Measurements from ENCODE around the gene MARCHF10.
"Not testable (repeated sequence)": the region's sequence is repeated elsewhere in the genome, so short reads cannot be mapped to it uniquely, and the experiment has no call there.

MARCHF10 gene

DNA sequence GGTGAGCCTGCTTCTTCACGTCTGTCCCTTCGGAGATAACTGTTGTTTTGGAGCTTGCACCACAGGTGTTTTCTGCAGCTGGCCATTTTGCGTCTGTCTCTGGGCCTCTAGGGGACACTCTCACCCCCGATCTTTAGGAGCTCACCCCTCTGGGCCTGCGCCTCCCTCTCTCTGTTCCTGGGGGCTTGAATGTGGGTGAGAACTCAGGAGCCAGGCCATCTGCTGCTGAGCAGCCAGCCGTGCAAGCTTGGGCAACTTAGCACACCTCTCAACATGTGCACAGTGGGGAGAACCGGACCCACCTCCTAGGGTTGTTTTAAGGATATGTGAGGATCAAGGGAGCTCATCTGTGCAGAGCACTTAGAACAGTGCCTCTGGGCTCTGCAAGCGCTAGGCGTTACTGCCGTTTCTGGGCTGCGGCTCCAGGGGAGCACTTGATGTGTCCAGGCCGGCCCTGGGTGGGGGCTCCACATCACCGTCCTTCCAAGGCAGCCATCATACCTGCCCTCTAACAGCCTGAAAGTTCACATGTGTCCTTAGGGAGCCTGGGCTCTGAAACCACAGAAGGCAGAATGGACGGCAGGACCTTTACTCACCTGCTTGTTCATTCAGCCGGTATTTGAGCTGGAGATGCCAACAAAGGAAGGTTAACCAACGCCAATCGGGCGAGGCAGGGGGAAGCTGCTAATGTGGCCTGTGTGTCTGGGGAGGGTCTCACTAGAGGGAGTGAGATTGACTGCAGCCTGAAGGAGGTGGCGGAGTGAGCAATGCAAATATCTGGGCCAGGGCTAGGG, 114.3 kb downstream of the MARCHF10 start:
- H3K4me3 ChIP-seq (ENCODE audit: low read length), result no peak overlapping the region
- H3K27me3 ChIP-seq (ENCODE audit: control insufficient read depth, insufficient read depth, low read length), result no peaks in the 10 kb centered on the region
- H3K4me1 ChIP-seq (ENCODE audit: control insufficient read depth, insufficient read depth, low read length), result no peaks in the 10 kb centered on the region
- no peaks in the 10 kb centered on the region for H3K9me3 ChIP-seq (ENCODE audit: control insufficient read depth, low read length)
- no peaks in the 10 kb centered on the region for H3K36me3 ChIP-seq (ENCODE audit: control insufficient read depth, insufficient read depth, low read length)
- no peak overlapping the region for H3K9ac ChIP-seq (ENCODE audit: low read length)

DNA sequence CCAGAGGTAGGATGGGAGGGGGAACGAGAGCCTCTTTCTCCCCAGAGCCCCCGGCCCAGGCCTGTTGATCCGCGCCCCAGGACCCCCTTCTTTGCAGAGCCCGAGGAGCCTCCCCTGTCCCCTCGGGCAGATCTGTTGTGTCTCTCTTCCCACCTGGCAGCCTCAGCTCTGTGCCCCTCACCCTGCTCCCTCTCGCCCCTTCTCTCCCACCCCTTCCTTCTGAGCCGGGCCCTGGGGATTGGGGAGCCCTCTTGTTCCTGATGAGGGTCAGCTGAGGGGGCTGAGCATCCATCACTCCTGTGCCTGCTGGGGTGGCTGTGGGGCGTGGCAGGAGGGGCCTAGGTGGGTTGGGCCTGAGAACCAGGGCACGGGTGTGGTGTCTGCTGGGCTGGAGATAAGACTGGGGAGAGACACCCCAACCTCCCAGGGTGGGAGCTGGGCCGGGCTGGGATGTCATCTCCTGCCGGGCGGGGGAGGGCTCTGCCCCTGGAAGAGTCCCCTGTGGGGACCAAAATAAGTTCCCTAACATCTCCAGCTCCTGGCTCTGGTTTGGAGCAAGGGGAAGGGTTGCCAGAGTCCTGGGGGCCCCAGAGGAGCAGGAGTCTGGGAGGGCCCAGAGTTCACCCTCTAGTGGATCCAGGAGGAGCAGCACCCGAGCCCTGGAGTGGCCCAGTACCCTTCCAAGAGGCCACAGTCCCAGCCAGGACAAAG, 115.2 kb downstream of the MARCHF10 start:
- Histone ChIP-seq H3K4me3 (ENCODE audit: low read length) (no peak overlapping the region), H3K4me1 (ENCODE audit: control insufficient read depth, insufficient read depth, low read length) (no peaks in the 10 kb centered on the region), H3K36me3 (ENCODE audit: control insufficient read depth, insufficient read depth, low read length) (no peaks in the 10 kb centered on the region), H3K27me3 (ENCODE audit: control insufficient read depth, insufficient read depth, low read length) (no peaks in the 10 kb centered on the region), H3K9me3 (ENCODE audit: control insufficient read depth, low read length) (no peaks in the 10 kb centered on the region), H3K9ac (ENCODE audit: low read length) (no peak overlapping the region)

DNA sequence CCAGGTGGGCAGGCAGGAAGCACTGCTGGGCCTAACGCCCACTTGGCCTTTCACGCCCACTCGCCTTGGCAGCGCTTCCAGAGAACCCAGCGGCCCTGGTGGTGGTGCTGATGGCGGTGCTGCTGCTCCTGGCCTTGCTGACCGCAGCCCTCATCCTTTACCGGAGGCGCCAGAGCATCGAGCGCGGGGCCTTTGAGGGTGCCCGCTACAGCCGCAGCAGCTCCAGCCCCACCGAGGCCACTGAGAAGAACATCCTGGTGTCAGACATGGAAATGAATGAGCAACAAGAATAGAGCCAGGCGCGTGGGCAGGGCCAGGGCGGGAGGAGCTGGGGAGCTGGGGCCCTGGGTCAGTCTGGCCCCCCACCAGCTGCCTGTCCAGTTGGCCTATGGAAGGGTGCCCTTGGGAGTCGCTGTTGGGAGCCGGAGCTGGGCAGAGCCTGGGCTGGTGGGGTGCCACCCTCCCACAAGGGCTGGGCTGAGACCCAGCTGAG, 115.9 kb downstream of the MARCHF10 start:
- Histone ChIP-seq H3K36me3 (ENCODE audit: control insufficient read depth, insufficient read depth, low read length) (no peaks in the 10 kb centered on the region), H3K27me3 (ENCODE audit: control insufficient read depth, insufficient read depth, low read length) (no peaks in the 10 kb centered on the region), H3K9me3 (ENCODE audit: control insufficient read depth, low read length) (no peaks in the 10 kb centered on the region), H3K4me1 (ENCODE audit: control insufficient read depth, insufficient read depth, low read length) (no peaks in the 10 kb centered on the region), H3K4me3 (ENCODE audit: low read length) (no peak overlapping the region), H3K9ac (ENCODE audit: low read length) (no peak overlapping the region)

DNA sequence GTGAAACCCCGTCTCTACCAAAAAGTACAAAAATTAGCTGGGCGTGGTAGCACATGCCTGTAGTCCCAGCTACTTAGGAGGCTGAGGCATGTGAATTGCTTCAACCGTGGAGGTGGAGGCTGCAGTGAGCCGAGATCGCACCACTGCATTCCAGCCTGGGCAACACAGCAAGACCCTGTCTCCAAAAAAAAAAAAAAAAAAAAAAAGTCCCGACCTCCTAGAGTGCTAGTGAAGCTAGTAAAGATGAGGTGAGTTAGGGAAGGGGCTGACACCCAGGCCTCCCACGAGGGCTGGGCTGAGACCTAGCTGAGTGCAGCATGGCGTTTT, 116.6 kb downstream of the MARCHF10 start:
- not testable (repeated sequence) for H3K9me3 ChIP-seq (ENCODE audit: control insufficient read depth, low read length); H3K9ac ChIP-seq (ENCODE audit: low read length); H3K4me1 ChIP-seq (ENCODE audit: control insufficient read depth, insufficient read depth, low read length); H3K36me3 ChIP-seq (ENCODE audit: control insufficient read depth, insufficient read depth, low read length); H3K4me3 ChIP-seq (ENCODE audit: low read length); H3K27me3 ChIP-seq (ENCODE audit: control insufficient read depth, insufficient read depth, low read length)

DNA sequence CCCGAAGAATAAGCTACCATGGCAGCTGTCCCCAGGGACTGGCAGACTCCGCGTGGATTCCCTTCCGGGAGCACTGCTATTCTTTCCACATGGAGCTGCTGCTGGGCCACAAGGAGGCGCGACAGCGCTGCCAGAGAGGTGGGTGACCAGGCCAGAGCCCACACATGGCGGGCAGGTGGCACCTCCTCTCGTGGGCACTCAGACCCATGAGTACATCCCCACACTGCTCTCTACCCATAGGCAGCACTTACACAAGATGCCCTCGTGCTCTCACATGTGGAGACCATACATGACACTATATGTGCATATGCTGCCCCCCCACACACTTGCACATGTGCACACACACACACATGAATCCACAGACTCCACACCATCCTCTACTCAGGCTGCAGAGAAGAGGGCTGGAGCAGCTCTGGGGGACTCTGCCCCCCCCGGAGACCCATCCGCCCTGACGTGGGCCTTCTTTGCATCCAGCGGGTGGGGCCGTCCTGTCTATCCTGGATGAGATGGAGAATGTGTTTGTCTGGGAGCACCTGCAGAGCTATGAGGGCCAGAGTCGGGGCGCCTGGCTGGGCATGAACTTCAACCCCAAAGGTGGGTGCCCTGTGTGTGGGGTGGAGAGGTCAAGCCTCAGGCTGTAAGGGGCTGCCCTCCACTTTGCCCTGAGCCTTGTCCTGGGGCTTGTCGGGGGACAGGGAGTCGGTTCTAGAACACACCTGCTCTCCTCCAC, 117.8 kb downstream of the MARCHF10 start:
- H3K4me3 ChIP-seq (ENCODE audit: low read length), result no peak overlapping the region
- H3K9ac ChIP-seq (ENCODE audit: low read length), result no peak overlapping the region
- H3K27me3 ChIP-seq (ENCODE audit: control insufficient read depth, insufficient read depth, low read length), result no peaks in the 10 kb centered on the region
- H3K4me1 ChIP-seq (ENCODE audit: control insufficient read depth, insufficient read depth, low read length), result no peaks in the 10 kb centered on the region
- H3K9me3 ChIP-seq (ENCODE audit: control insufficient read depth, low read length), result no peaks in the 10 kb centered on the region
- H3K36me3 ChIP-seq (ENCODE audit: control insufficient read depth, insufficient read depth, low read length), result no peaks in the 10 kb centered on the region

DNA sequence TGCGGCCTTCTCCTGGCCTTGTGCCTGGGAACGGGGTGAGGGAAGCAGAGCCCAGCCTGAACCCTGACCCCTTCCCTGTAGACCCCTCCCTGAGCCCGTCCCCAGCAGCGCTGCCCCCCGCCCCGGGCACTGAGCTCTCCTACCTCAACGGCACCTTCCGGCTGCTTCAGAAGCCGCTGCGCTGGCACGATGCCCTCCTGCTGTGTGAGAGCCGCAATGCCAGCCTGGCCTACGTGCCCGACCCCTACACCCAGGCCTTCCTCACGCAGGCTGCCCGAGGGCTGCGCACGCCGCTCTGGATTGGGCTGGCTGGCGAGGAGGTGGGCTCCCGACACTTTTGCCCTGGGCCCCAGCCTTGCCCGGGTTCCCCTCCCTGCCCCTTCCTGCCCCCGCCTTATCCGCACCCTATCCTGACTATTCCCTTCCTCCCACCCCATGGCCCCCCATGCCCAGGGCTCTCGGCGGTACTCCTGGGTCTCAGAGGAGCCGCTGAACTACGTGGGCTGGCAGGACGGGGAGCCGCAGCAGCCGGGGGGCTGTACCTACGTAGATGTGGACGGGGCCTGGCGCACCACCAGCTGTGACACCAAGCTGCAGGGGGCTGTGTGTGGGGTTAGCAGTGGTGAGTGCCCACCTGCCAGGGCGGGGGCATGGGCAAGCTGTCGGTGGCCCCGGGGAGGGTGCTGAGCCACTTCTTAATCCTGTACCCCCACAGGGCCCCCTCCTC, 118.5 kb downstream of the MARCHF10 start:
- Histone ChIP-seq H3K9me3 (ENCODE audit: control insufficient read depth, low read length) (no peaks in the 10 kb centered on the region), H3K9ac (ENCODE audit: low read length) (no peak overlapping the region), H3K4me3 (ENCODE audit: low read length) (no peak overlapping the region), H3K4me1 (ENCODE audit: control insufficient read depth, insufficient read depth, low read length) (no peaks in the 10 kb centered on the region), H3K36me3 (ENCODE audit: control insufficient read depth, insufficient read depth, low read length) (no peaks in the 10 kb centered on the region), H3K27me3 (ENCODE audit: control insufficient read depth, insufficient read depth, low read length) (no peaks in the 10 kb centered on the region)

DNA sequence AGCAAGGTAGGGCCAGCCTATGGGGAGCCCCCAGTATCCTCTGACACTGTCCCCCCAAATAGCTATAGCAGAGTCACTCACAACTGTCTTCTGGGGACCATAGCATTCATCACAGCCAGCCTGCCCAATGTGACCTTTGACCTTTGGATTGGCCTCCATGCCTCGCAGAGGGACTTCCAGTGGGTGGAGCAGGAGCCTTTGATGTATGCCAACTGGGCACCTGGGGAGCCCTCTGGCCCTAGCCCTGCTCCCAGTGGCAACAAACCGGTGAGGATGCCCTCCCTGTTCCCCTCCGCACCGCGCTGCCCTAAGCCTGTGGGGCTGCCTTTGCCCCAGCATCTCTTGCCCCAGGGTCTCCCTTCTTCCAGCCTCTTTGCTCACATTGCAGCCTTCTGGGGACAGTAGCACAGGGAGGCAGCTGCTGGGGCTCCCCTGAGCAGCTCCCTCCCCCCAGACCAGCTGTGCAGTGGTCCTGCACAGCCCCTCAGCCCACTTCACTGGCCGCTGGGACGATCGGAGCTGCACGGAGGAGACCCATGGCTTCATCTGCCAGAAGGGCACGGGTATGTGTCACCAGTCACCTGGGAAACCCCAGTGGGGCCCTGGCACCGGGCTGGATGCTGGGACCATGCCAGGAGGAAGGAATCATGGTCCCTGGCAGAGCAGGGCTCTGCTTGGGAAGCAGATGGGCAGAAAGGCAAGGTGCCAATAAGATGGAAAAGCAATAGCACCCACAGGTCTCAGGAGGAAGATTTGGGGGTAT, 119.5 kb downstream of the MARCHF10 start:
- H3K9ac ChIP-seq (ENCODE audit: low read length), result no peak overlapping the region
- no peaks in the 10 kb centered on the region for H3K27me3 ChIP-seq (ENCODE audit: control insufficient read depth, insufficient read depth, low read length)
- H3K9me3 ChIP-seq (ENCODE audit: control insufficient read depth, low read length), result no peaks in the 10 kb centered on the region
- no peaks in the 10 kb centered on the region for H3K36me3 ChIP-seq (ENCODE audit: control insufficient read depth, insufficient read depth, low read length)
- H3K4me3 ChIP-seq (ENCODE audit: low read length), result no peak overlapping the region
- no peaks in the 10 kb centered on the region for H3K4me1 ChIP-seq (ENCODE audit: control insufficient read depth, insufficient read depth, low read length)

DNA sequence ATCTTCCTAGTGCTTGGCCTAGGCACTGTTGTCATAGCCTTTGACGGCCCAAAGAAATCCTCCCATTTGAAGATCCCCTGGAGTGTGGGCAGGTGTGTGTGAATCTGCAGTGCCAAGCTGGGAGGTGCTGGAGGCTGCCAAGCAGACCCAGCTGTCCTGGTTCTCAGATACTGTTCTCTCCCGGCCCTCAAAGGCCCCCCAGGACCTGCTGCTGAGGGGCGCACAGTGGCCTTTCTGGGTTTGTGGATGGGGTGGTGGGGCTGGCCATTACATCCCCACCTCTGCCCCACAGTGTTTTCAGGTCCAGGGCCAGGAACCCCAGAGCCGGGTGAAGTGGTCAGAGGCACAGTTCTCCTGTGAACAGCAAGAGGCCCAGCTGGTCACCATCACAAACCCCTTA, 120.1 kb downstream of the MARCHF10 start:
- no peaks in the 10 kb centered on the region for H3K4me1 ChIP-seq (ENCODE audit: control insufficient read depth, insufficient read depth, low read length)
- no peaks in the 10 kb centered on the region for H3K9me3 ChIP-seq (ENCODE audit: control insufficient read depth, low read length)
- no peak overlapping the region for H3K4me3 ChIP-seq (ENCODE audit: low read length)
- H3K36me3 ChIP-seq (ENCODE audit: control insufficient read depth, insufficient read depth, low read length), result no peaks in the 10 kb centered on the region
- no peaks in the 10 kb centered on the region for H3K27me3 ChIP-seq (ENCODE audit: control insufficient read depth, insufficient read depth, low read length)
- H3K9ac ChIP-seq (ENCODE audit: low read length), result no peak overlapping the region

DNA sequence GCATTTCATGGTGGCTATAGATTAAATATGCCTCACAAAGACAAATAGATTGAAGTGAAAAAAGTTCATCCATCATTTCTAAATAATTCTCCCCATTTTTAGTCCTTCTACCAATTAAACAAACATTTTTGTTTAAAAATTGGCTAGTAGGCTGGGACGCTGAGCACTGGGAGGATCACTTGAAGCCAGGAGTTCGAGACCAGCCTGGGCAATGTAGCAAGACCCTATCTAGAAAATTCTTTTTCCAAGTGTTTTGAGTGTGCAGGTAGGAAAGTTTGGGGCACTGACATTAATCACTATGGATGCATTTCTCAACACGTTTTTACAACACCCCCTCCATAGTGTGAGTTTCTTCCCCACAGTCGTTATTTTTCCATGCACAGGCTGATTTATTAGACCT, 123.9 kb downstream of the MARCHF10 start:
- Histone ChIP-seq H3K4me3 (ENCODE audit: low read length) (no peak overlapping the region), H3K4me1 (ENCODE audit: control insufficient read depth, insufficient read depth, low read length) (no peaks in the 10 kb centered on the region), H3K9ac (ENCODE audit: low read length) (no peak overlapping the region), H3K9me3 (ENCODE audit: control insufficient read depth, low read length) (no peaks in the 10 kb centered on the region), H3K36me3 (ENCODE audit: control insufficient read depth, insufficient read depth, low read length) (no peaks in the 10 kb centered on the region), H3K27me3 (ENCODE audit: control insufficient read depth, insufficient read depth, low read length) (no peaks in the 10 kb centered on the region)

DNA sequence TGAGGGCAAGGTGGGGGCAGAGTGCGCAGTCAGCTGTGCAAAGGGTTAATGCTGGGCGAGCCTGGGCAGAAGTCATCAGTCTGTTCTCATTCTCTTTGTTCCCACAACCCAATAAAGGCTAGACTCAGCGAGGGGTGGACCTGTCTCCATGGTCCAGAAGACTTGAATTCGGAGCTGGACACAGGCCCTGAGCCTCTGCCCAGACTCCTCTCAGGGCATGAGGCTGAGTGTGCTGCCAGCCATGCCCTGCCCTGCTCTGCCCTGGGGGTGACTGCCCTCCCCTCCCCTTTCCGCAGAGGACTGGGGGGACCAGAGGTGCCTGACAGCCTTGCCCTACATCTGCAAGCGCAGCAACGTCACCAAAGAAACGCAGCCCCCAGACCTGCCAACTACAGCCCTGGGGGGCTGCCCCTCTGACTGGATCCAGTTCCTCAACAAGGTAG, 126.2 kb downstream of the MARCHF10 start:
- no peak overlapping the region for H3K9ac ChIP-seq (ENCODE audit: low read length)
- H3K4me1 ChIP-seq (ENCODE audit: control insufficient read depth, insufficient read depth, low read length), result no peaks in the 10 kb centered on the region
- no peaks in the 10 kb centered on the region for H3K9me3 ChIP-seq (ENCODE audit: control insufficient read depth, low read length)
- H3K27me3 ChIP-seq (ENCODE audit: control insufficient read depth, insufficient read depth, low read length), result no peaks in the 10 kb centered on the region
- H3K36me3 ChIP-seq (ENCODE audit: control insufficient read depth, insufficient read depth, low read length), result no peaks in the 10 kb centered on the region
- H3K4me3 ChIP-seq (ENCODE audit: low read length), result no peak overlapping the region

Measured in mucosa of stomach (tissue), 1 donor.